ENCODE data around the gene SLC25A18. TPM values are rescaled to one million over a fixed set of nuclear protein-coding genes. Genes with fewer than 3 reads are reported as not detected.

Gene SLC25A18
- total RNA-seq, 1 donor from 2014 or later, result 2.2 TPM

GRCh38 chr22:17542452-17542851 lies 20.8 kb upstream of the SLC25A18 start:
- TF ChIP-seq CTCF (IDR thresholded peaks at IDR 0.05; ENCODE audit: unreplicated experiment), result no peak
- no peak overlapping the region for H3K4me3 Mint-ChIP-seq (ENCODE audit: unreplicated experiment)
- no peaks in the 10 kb centered on the region for H3K27me3 Mint-ChIP-seq (ENCODE audit: unreplicated experiment)
- peaks cover 3% of the 10 kb centered on the region for H3K4me1 Mint-ChIP-seq (ENCODE audit: unreplicated experiment)
- H3K9me3 Mint-ChIP-seq (ENCODE audit: unreplicated experiment), result no peaks in the 10 kb centered on the region
- no peak overlapping the region for H3K27ac Mint-ChIP-seq (ENCODE audit: unreplicated experiment)
- peaks cover 49% of the 10 kb centered on the region for H3K36me3 Mint-ChIP-seq (ENCODE audit: low read depth, unreplicated experiment)
- no peak for DNase-seq (ENCODE audit: low spot score)

DNA sequence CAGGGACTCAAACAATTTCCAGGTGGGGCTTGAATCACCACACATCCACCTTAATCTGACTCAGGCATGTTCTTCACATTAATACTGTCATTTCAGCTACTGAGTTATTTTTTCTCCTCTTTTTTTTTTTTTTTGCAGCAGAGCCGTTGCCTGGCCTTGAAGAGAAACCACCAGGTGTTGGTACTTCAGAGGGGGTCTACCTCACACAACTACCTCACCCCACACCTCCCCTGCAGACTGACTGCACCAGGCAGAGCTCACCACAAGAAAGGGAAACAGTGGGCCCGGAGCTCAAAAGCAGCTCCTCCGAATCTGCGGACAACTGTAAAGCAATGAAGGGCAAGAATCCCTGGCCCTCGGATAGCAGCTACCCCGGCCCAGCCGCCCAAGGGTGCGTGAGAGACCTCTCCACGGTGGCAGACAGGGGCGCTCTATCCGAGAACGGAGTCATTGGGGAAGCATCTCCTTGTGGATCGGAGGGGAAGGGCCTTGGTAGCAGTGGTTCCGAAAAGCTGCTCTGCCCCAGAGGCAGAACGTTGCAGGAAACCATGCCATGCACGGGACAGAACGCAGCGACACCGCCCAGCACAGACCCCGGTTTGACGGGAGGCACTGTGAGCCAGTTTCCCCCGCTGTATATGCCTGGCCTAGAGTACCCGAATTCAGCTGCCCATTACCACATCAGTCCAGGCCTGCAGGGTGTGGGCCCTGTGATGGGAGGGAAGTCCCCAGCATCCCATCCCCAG lies 15.1 kb upstream of the SLC25A18 start:
- H3K9me3 Mint-ChIP-seq (ENCODE audit: unreplicated experiment), result no peaks in the 10 kb centered on the region
- peaks cover 49% of the 10 kb centered on the region for H3K36me3 Mint-ChIP-seq (ENCODE audit: low read depth, unreplicated experiment)
- TF ChIP-seq CTCF (IDR thresholded peaks at IDR 0.05; ENCODE audit: unreplicated experiment), result no peak
- no peak overlapping the region for H3K4me3 Mint-ChIP-seq (ENCODE audit: unreplicated experiment)
- DNase-seq (ENCODE audit: low spot score), result no peak
- H3K27ac Mint-ChIP-seq (ENCODE audit: unreplicated experiment), result peak overlapping the region; percentile 41
- peaks cover 10% of the 10 kb centered on the region for H3K27me3 Mint-ChIP-seq (ENCODE audit: unreplicated experiment)
- H3K4me1 Mint-ChIP-seq (ENCODE audit: unreplicated experiment), result peaks cover 4% of the 10 kb centered on the region

GRCh38 chr22:17548756-17549035 lies 14.6 kb upstream of the SLC25A18 start:
- Mint-ChIP-seq H3K36me3 (ENCODE audit: low read depth, unreplicated experiment) (peaks cover 45% of the 10 kb centered on the region), H3K27ac (ENCODE audit: unreplicated experiment) (peak overlapping the region; percentile 41), H3K27me3 (ENCODE audit: unreplicated experiment) (peaks cover 10% of the 10 kb centered on the region), H3K4me1 (ENCODE audit: unreplicated experiment) (peaks cover 4% of the 10 kb centered on the region), H3K4me3 (ENCODE audit: unreplicated experiment) (no peak overlapping the region), H3K9me3 (ENCODE audit: unreplicated experiment) (no peaks in the 10 kb centered on the region)
- TF ChIP-seq CTCF (IDR thresholded peaks at IDR 0.05; ENCODE audit: unreplicated experiment), result no peak
- DNase-seq (ENCODE audit: low spot score), result no peak

DNA sequence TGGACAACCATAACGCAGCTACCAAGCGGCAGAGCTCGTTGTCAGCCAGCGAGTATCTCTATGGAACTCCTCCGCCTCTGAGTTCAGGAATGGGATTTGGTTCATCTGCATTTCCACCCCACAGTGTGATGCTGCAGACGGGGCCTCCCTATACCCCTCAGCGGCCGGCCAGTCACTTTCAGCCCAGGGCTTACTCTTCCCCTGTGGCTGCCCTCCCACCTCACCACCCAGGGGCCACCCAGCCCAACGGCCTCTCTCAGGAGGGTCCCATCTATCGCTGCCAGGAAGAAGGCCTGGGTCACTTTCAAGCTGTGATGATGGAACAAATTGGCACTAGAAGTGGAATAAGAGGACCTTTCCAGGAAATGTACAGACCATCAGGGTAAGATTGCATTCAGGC lies 14.1 kb upstream of the SLC25A18 start:
- no peak for TF ChIP-seq CTCF (IDR thresholded peaks at IDR 0.05; ENCODE audit: unreplicated experiment)
- Mint-ChIP-seq H3K4me1 (ENCODE audit: unreplicated experiment) (peaks cover 4% of the 10 kb centered on the region), H3K36me3 (ENCODE audit: low read depth, unreplicated experiment) (peaks cover 49% of the 10 kb centered on the region), H3K4me3 (ENCODE audit: unreplicated experiment) (no peak overlapping the region), H3K9me3 (ENCODE audit: unreplicated experiment) (no peaks in the 10 kb centered on the region), H3K27ac (ENCODE audit: unreplicated experiment) (no peak overlapping the region), H3K27me3 (ENCODE audit: unreplicated experiment) (peaks cover 10% of the 10 kb centered on the region)
- no peak for DNase-seq (ENCODE audit: low spot score)

DNA sequence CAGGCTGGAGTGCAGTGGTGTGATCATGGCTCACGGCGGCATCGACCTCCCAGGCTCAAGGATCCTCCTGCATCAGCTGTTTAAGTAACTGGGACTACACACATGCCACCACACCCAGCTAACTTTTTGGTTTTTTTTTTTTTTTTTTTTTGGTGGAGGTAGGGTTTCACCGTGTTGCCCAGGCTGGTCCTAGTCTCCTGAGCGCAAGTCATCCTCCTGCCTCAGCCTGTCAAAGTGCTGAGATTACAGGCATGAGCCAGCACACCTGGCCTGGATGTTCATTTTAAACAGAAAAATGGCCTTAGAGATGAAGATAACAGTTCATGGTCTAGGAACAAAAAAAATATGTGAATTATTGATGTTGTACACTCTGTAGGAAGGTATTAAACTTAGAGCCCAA lies 13.6 kb upstream of the SLC25A18 start:
- Mint-ChIP-seq H3K27ac (ENCODE audit: unreplicated experiment) (no peak overlapping the region), H3K4me3 (ENCODE audit: unreplicated experiment) (no peak overlapping the region), H3K4me1 (ENCODE audit: unreplicated experiment) (peaks cover 4% of the 10 kb centered on the region), H3K9me3 (ENCODE audit: unreplicated experiment) (no peaks in the 10 kb centered on the region), H3K36me3 (ENCODE audit: low read depth, unreplicated experiment) (peaks cover 54% of the 10 kb centered on the region), H3K27me3 (ENCODE audit: unreplicated experiment) (peaks cover 10% of the 10 kb centered on the region)
- no peak for TF ChIP-seq CTCF (IDR thresholded peaks at IDR 0.05; ENCODE audit: unreplicated experiment)
- no peak for DNase-seq (ENCODE audit: low spot score)

Measured in endothelial cell (in vitro differentiated cells).